DMS153 treated with DMSO at 0.1 percent for 48 hours (cell line): Measurements from ENCODE around the gene TXNDC16.
"Not testable (repeated sequence)": the region's sequence is repeated elsewhere in the genome, so short reads cannot be mapped to it uniquely, and the experiment has no call there.

ENCODE experiments used
- DNase-seq: peaks from one replicate; lab custom pipeline; 2025; ENCODE audit not compliant: unreplicated experiment; lab: John Stamatoyannopoulos, UW

TXNDC16 gene

GRCh38 chr14:52545584-52546317 lies 6.6 kb downstream of the TXNDC16 start:
- no peak for DNase-seq

- no peak for DNase-seq
These were observed 13.7 kb downstream of the TXNDC16 start for GRCh38 chr14:52538623-52539022.

DNA sequence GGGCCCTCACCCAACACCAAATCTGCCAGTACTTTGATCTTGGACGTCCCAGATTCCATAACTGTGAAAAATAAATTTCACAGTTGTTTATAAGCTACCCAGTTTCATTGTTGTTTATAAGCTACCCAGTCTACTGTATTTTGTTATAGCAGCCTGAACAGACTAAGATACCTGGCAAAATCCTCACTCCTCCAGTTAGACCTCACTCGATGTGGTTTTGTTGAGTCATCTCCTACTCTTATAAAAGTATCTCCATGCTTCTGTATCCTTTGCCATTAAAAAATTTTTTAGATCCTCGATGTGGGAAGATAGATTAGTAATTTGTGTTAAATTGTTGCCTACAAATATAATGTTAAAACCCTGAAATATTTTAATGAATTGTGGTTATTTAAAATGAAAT lies 16.0 kb downstream of the TXNDC16 start:
- no peak for DNase-seq

- no peak for DNase-seq
These were observed 20.8 kb downstream of the TXNDC16 start for GRCh38 chr14:52531481-52531880.

- no peak for DNase-seq
These were observed 25.3 kb downstream of the TXNDC16 start for GRCh38 chr14:52527052-52527451.

DNA sequence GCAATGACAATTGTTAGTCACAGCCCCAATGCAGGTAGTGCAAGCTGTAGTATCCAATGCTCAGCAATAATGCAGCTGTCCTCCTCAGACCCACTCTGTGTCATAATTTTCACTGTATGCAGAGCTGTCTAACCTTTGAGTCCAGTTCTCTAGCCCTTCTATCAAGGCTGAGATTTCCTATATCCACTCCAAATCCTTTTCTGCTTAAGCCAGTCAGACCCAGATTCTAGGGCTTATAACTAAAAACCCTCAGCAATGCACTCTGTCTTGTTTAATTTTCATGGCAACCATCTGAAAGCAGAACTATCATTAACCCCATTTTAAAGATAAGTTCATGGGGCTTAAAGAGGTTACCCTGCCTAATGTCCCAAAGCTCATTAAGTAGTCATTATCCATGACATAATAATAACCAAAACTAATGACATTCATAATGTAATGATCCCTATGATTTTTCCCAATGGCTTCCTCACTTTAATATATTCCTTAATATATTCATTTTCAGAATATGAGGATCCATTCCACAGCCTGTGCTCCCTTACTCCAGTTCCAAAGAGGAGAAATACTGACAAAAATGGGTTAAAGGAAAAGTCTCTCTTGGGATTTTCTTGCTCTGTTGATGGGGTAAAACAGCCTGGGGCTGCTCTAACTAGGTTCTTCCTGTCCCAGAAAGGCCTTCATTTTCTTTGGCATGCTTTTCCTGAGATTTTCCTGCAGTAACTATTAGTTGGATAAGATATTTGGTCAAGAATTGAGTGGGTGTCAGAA lies 29.5 kb downstream of the TXNDC16 start:
- DNase-seq, result no peak

- no peak for DNase-seq
These were observed 30.3 kb downstream of the TXNDC16 start for GRCh38 chr14:52522033-52522432.

DNA sequence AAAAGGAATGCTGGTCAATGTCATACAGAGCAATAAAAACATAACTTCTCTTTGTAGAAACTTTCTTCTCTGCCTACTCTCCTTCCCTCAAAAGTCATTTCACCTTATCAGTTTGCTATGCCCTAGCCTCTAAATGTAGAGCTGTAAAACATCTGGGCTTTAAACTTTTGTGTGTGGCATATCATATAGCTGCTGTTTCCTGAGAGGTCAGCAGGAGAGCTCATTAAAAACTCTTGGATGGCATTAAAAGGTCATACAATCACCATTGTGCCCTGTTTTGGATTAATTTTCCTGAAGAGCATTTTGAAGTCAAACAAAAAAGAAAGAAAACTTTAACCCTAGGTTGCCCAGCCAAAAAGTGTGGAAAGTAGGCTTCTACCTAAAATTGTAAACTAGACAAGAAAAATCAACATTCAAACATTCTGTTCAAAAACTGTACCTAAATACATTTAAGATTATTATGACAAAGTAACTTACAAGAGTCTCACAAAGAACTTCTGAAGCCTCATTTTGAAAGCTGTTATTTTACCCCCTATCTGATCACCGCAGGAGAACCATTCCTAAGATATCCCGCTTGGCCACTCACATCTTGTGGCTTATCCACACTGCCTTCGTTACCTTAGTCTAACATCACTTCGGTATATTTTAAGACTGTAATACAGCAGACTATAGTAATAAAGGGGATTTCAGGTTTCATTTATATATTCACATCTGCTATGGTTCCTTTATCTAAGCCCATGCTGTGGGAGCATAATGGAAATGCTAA lies 38.1 kb downstream of the TXNDC16 start:
- DNase-seq, result no peak

- DNase-seq, result no peak
These were observed 39.1 kb downstream of the TXNDC16 start for GRCh38 chr14:52513249-52513648.

DNA sequence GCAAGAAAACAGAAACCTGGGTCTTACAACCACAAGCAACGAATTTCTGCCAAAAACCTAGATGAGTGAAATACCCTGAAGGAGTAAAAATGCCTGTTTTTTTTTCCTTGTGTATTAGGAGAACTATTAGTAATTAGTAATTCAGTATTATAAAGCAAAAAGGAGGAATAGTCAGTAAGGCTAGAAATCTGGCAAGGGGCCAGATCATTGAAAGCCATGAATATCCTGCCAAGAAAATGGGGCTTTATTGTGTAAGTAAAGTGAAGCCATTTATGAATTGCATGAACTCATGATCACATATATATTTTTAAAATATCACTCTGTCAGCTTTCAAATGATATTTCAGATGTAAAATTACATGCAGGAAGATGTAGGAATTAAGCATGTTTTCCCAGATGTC lies 57.9 kb downstream of the TXNDC16 start:
- no peak for DNase-seq

DNA sequence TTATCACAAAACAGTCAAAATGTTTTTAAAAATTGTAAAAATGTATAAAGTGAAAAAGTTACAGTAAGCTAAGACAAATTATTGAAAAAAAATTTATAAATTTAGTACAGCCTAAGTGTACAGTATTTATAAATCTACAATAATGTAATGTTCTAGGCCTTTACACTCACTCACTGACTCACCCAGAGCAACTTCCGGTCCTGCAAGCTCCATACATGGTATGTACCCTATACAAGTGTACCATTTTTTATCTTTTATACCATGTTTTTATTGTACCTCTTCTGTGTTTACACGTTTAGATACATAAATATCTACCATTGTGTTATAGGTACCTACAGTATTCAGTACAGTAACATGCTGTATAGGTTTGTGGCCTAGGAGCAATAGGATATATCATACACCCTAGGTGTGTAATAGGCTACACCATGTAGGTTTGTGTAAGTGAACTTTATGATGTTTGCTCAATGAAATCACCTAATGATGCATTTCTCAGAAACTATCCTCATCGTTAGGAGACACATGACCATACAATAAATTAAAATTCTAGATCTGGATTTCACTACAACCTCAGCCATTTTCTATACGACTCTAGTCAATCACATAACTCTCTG lies 66.8 kb downstream of the TXNDC16 start:
- no peak for DNase-seq

DNA sequence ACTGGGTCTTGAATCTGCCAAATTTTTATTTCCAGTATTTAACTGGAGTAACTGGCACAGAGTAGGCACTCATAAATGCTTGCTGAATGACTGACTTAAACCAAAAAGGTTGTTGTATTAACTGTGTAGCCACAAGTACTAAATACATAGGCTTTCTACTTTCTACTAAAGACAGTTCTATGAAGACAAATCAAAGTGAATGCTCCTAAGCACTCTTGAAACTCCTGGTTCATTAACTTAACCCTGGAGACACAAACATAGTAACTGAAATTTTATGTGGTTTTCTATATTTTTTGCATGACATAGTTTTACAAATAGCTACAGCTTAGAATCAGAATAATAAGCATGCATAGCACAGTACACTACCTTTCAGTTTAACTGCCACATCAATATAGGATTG lies 70.4 kb downstream of the TXNDC16 start:
- DNase-seq, result no peak

- peak; percentile 17 for DNase-seq
These were observed 78.7 kb downstream of the TXNDC16 start for GRCh38 chr14:52473557-52473956.

- DNase-seq, result no peak
These were observed 79.6 kb downstream of the TXNDC16 start for GRCh38 chr14:52472728-52473127.

DNA sequence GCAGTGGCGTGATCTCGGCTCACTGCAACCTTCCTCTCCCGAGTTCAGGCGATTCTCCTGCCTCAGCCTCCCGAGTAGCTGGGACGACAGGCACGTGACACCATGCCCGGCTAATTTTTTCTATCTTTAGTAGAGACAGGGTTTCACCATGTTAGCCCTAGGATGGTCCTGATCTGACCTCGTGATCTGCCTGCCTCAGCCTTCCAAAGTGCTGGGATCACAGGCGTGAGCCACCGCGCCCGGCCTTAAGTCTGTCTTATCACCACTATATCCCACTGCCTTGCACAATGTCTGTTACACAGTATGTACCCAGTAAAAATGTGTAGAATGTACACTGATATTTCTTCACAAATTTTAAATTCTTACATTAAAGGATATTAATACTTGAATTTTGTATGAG lies 80.1 kb downstream of the TXNDC16 start:
- DNase-seq, result not testable (repeated sequence)

GRCh38 chr14:52467515-52468266 lies 84.6 kb downstream of the TXNDC16 start:
- no peak for DNase-seq

DNA sequence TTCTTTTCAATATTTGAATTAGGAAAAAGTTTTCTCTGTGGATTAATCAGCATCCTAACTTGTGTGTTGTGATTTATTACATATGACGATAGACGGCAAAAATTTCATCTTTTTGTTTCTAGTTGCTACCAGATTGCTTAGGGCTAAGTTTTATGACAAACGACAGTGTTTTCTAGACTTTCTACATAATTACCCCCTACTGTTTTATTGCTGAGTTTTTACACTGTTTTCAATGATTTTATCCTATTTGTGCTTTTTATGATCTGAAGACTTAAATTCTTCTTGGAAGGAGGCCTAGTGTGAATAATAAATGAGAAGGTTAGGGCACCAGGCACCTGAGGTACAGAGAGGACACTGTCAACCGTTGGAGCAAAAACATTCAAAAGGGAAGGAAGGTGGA lies 88.1 kb downstream of the TXNDC16 start:
- DNase-seq, result no peak

DNA sequence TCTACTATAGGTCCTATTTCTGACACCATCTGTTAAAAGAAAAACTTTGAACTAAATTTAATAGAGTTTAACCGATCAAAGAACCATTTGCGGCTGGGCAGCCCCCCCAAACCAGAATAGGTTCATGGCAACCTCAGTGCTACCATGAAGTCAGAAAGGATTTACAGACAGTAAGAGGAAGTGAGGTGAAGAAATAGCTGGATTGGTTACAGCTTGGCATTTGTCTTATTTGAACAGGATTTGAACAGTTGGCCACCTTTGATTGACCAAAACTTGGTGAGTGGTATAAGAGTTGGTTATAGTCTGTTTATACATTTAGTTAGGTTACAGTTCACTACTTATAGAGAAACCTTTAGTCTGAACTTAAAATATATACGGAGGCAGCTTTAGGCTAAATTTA lies 88.9 kb downstream of the TXNDC16 start:
- no peak for DNase-seq

- no peak for DNase-seq
These were observed 90.6 kb downstream of the TXNDC16 start for GRCh38 chr14:52461721-52462120.

DNA sequence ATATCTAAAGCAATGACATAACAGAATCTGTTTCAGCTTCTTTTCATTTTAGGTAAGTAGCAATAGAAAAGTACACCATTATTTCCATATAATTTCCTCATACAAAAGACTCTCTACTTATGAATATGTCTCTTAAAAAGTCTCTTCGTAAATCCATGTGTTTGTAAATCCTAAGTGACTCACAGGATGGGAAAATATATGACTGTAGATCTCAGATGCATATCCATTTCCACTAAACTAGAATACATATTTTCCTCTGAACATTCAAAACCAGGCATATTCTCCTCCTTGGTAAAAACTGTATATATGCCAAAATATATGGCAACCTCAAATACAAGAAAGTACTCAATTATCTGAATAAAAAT lies 93.6 kb downstream of the TXNDC16 start:
- no peak for DNase-seq

- DNase-seq, result no peak
These were observed 94.9 kb downstream of the TXNDC16 start for GRCh38 chr14:52457411-52457810.
